Measurements from ENCODE around the gene ANO10. TPM values are rescaled to one million over a fixed set of nuclear protein-coding genes. Genes with fewer than 3 reads are reported as not detected.
"Not testable (repeated sequence)": the region's sequence is repeated elsewhere in the genome, so short reads cannot be mapped to it uniquely, and the experiment has no call there.

The ANO10 gene
- total RNA-seq, 1 donor from 2014 or later: 9.9 TPM

DNA sequence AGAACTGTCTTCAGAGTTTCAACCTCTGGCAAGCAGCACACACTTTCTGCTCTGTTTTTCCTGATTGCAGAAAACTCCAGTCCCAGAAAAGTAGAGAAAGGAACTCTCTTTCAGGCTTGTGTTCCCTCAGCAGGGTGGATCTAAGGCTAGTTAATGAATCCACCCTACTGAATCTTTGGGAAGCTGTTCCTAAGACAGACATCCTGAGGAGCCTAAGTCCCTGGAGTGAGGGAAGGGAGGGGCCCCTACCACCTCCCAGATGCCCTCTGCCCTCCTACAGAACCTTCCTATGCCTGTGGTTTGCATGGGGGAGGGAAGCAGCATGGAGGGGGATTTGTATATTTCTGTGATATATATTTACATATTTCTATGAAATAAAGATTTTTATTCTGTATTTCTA lies 124.4 kb downstream of the ANO10 start:
- intact Hi-C loops (cut with DNase I): no loop called here
- DNase-seq: no peak
- ATAC-seq (ENCODE audit: poor library complexity): no peak

DNA sequence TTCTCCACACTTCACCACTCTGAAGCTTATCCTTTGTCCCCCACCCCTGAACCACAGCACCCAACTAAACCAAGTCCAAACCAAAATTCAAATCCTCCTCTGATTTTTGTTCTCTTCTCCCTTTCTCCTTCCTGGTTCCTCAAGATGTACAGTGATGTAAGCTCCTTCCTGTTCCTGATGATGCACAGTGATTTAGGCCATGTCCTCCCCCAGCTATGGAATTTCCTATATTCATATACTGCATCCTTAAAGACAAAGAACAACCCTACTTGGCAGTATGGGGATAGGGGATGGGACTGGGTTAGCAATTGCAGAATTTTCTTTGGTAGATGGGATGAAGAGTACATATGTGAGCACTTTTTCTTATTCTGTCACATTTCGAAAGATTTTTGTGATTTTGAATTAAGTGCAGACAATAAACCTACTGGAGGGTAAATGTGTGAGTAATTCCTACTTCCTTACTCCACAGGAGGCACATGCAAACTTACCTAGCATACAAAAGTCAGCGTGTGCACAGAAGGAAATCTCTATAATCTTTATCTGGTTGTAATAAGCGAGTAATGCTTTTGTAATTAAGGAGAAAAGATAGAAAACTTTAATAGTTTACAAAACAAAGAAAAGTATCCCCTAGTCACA lies 125.0 kb downstream of the ANO10 start:
- intact Hi-C loops (cut with DNase I): no loop called here

GRCh38 chr3:43492932-43493331 lies 128.9 kb downstream of the ANO10 start:
- DNase-seq; intact Hi-C loops (cut with DNase I); ATAC-seq (ENCODE audit: poor library complexity): not testable (repeated sequence)

More for the DNA sequence above, 125.0 kb downstream of the ANO10 start:
- ATAC-seq (ENCODE audit: poor library complexity) (no peak), DNase-seq (no peak)

DNA sequence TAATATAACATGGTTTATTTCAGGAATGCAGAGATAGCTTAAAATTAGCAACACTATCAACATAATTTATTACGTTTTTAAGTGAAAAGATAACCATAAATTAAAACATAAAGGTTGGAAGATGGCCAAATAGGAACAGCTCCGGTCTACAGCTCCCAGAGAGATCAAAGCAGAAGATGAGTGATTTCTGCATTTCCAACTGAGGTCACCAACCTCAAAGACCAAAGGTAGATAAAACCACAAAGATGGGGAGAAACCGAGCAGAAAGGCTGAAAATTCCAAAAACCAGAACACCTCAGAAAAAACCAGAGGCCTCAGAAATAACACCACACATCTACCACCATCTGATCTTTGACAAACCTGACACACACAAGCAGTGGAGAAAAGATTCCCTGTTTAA lies 130.0 kb downstream of the ANO10 start:
- intact Hi-C loops (cut with DNase I); ATAC-seq (ENCODE audit: poor library complexity); DNase-seq: not testable (repeated sequence)

DNA sequence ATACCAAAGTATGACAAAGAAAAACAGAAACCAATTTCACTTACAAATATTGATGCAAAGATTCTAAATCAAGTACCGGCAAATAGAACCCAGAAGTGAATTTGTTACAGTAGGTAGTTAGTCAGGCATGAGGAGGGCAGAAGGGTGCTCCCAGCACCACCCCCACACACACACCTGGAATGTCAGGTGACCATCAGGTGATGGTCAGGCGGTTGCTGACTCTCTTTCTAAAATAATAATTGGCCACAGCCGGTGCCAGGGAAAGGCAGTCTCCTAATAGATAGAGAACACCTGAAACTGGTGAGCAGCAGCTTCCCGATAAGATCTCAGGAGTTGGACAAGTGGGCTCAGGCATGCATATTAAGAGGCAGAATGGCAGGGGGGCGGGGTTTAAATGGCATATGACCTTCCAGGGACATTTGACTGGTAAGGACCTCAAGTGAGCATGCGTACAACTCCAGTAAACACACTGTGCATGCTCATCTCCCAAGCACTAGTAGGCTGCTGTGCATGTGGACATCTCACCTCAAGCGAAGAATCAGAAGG lies 131.1 kb downstream of the ANO10 start:
- ATAC-seq (ENCODE audit: poor library complexity) (no peak), DNase-seq (no peak)
- intact Hi-C loops (cut with DNase I): no loop called here

DNA sequence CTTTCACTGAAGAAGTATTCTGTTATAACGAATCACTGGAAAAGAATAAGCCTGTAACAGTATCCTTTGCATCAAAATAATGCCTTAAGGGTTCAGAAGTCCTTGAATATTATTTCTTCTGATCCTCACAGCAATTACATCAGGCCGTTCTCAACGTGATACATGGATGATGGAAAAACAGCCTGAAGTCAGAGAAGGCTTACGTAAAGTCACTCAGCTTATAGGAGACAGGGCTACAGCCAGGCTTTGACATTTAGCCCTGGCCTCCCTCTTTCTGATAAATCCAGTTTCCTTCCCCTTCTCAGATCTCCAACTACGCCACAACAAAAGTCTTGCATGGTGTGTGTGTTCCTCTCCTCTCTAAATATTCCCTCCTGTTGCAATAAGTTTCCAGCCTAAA lies 131.9 kb downstream of the ANO10 start:
- intact Hi-C loops (cut with DNase I): no loop called here
- ATAC-seq (ENCODE audit: poor library complexity) (no peak), DNase-seq (no peak)

DNA sequence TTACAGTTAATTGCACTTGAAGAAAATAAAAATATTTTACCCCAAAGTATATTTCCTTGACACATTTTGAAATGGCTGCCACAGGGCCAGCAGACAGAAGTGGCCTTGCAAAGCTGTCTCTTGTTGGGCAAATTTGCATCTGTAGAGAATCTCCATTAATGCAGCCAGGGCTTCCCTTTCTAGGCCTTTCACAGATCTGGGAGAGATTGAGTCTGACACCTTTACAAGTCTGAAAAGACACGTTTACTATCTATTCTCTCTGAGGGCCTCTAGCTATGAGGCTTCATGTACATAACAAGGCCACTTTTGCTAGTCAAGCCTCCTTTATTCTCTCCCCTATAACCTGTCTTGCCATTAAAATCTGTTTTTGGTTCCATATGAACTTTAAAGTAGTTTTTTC lies 135.9 kb downstream of the ANO10 start:
- intact Hi-C loops (cut with DNase I): no loop called here
- ATAC-seq (ENCODE audit: poor library complexity) (no peak), DNase-seq (no peak)

GRCh38 chr3:43484926-43485488 lies 136.8 kb downstream of the ANO10 start:
- DNase-seq: no peak
- ATAC-seq (ENCODE audit: poor library complexity): no peak

GRCh38 chr3:43481375-43481774 lies 140.4 kb downstream of the ANO10 start:
- DNase-seq: no peak
- intact Hi-C loops (cut with DNase I): no loop called here
- ATAC-seq (ENCODE audit: poor library complexity): no peak

More at GRCh38 chr3:43484926-43485488, 136.8 kb downstream of the ANO10 start:
- intact Hi-C loops (cut with DNase I): no loop called here

DNA sequence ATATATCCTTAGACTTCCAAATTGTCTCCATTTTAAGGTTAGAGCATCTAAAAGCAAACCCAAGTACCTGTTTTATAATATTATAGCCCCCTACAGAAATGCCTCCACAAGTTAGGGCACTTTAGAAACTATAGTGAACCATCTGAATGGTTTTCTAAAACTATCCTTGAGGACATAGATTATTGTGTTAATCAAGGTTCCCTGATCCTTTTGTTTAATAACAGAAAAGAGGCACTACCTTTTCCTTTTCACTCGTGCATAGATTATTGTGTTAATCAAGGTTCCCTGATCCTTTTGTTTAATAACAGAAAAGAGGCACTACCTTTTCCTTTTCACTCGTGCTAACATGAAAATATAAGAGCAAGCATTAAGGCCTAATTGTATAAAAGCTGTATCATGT lies 143.0 kb downstream of the ANO10 start:
- ATAC-seq (ENCODE audit: poor library complexity); intact Hi-C loops (cut with DNase I); DNase-seq: not testable (repeated sequence)

GRCh38 chr3:43478118-43478785 lies 143.6 kb downstream of the ANO10 start:
- intact Hi-C loops (cut with DNase I): no loop called here
- ATAC-seq (ENCODE audit: poor library complexity): no peak
- DNase-seq: no peak

DNA sequence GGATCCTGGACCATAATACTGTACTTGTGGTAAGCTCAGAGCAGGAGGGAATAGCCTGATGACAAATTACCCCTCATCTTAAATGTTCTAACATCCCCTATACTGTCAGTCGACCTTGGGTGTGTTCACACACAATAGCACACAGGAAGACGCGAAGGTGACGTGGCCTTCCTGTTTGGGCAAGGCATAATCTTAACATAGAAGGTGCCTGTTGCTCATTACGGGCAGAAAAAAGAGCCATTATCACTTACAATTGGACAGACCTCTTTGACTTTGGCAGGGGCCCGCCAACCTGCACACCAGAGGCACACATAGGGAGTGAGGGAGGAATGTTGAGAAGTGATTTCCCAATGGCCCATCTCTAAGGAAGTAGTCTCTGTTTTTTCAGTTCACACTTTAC lies 144.2 kb downstream of the ANO10 start:
- DNase-seq (peak; percentile 57), ATAC-seq (ENCODE audit: poor library complexity) (no peak)
- intact Hi-C loops (cut with DNase I): no loop called here

GRCh38 chr3:43473737-43474136 lies 148.1 kb downstream of the ANO10 start:
- DNase-seq (no peak), ATAC-seq (ENCODE audit: poor library complexity) (no peak)
- intact Hi-C loops (cut with DNase I): no loop called here

GRCh38 chr3:43473244-43473643 lies 148.6 kb downstream of the ANO10 start:
- intact Hi-C loops (cut with DNase I): no loop called here
- ATAC-seq (ENCODE audit: poor library complexity) (no peak), DNase-seq (no peak)

DNA sequence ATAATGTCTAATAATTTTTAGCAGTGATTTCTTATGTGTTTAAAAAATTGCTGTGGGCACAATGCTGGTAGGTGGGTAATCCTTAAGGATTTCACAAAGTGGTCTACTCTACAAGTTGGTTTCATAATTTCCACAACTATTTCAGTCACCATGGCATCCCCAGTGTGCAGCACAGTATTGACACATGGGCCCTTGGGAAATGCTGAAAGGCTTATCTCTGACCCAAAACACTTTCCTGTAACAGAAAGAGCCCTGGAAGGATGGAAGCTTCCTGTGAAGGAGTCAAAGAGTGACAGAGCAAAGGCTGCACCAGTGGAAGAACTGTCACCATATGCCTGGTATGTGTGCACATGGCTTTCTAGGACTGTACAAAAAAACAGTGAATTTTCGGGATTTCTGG lies 153.7 kb downstream of the ANO10 start:
- ATAC-seq (ENCODE audit: poor library complexity): no peak
- intact Hi-C loops (cut with DNase I): no loop called here
- DNase-seq: no peak

DNA sequence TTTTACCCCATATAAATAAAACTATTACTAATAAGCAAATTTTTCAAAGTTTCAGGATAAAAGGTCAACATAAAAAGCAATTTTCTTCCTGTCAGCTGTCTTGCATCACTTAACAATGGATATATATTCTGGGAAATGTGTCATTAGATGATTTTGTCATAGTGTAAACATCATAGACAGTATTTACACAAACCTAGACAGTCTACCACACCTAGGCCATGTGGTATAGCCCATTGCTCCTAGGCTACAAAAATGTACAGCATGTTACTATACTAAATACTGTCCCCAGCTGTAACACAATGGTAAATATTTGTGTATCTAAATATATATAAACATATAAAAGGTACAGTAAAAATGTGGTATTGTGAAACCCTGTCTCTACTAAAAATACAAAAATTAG lies 156.7 kb downstream of the ANO10 start:
- no peak for DNase-seq
- intact Hi-C loops (cut with DNase I): no loop called here

DNA sequence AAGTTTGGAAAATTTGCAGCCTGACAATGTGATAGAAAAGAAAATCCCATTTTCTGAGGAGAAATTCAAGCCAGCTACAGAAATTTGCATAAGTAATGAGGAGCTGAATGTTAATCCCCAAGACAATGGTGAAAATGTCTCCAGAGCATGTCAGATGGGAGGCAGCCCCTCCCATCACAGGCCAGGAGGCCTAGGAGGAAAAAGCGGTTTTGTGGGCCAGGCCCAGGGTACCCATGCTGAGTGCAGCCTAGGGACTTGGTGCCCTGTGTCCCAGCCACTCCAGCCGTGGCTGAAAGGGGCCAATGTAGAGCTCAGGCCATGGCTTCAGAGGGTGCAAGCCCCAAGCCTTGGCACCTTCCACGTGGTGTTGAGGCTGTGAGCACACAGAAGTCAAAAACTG lies 159.2 kb downstream of the ANO10 start:
- intact Hi-C loops (cut with DNase I); DNase-seq; ATAC-seq (ENCODE audit: poor library complexity): not testable (repeated sequence)

More for the DNA sequence above, 156.7 kb downstream of the ANO10 start:
- ATAC-seq (ENCODE audit: poor library complexity): no peak

GRCh38 chr3:43461345-43461744 lies 160.5 kb downstream of the ANO10 start:
- ATAC-seq (ENCODE audit: poor library complexity) (no peak), DNase-seq (no peak)
- intact Hi-C loops (cut with DNase I): no loop called here

GRCh38 chr3:43457038-43457437 lies 164.8 kb downstream of the ANO10 start:
- intact Hi-C loops (cut with DNase I); DNase-seq; ATAC-seq (ENCODE audit: poor library complexity): not testable (repeated sequence)

GRCh38 chr3:43455233-43455632 lies 166.6 kb downstream of the ANO10 start:
- intact Hi-C loops (cut with DNase I): no loop called here
- DNase-seq: no peak
- ATAC-seq (ENCODE audit: poor library complexity): peak; percentile 65
